Measurements from ENCODE around the gene MDM4. TPM values are rescaled to one million over a fixed set of nuclear protein-coding genes. Genes with fewer than 3 reads are reported as not detected.
A peak's percentile ranks its signal among the peaks of the same experiment; 100 is the strongest.

MDM4 gene
- total RNA-seq, 2 donors from 2014 or later, result 38.0 to 66.9 TPM

GRCh38 chr1:204579681-204580080, 63.5 kb downstream of the MDM4 start:
- intact Hi-C loops (cut with DNase I), result no loop called here
- no peak for DNase-seq (ENCODE audit: low spot score)
- TF ChIP-seq CTCF (IDR thresholded peaks at IDR 0.05), result no peak
- TF ChIP-seq POLR2A (IDR thresholded peaks at IDR 0.05), result no peak
- no peak for TF ChIP-seq POLR2AphosphoS5 (IDR thresholded peaks at IDR 0.05)
- H3K27ac ChIP-seq, result no peak overlapping the region
- WGBS, result 72% methylated on average over 6 of the region's 6 CpGs
- no peaks in the 10 kb centered on the region for H3K4me1 ChIP-seq (replicated peaks)
- no peaks in the 10 kb centered on the region for H3K27me3 ChIP-seq (replicated peaks; ENCODE audit: insufficient read depth)
- H3K36me3 ChIP-seq, result no peaks in the 10 kb centered on the region
- no peaks in the 10 kb centered on the region for H3K9me3 ChIP-seq
- H3K4me3 ChIP-seq, result peak overlapping the region in 1 of 2 donors; percentile 13

GRCh38 chr1:204580862-204581261, 64.7 kb downstream of the MDM4 start:
- TF ChIP-seq POLR2AphosphoS5 (IDR thresholded peaks at IDR 0.05) (no peak), POLR2A (IDR thresholded peaks at IDR 0.05) (no peak), CTCF (IDR thresholded peaks at IDR 0.05) (no peak)
- Histone ChIP-seq H3K4me3 (no peak overlapping the region), H3K27ac (no peak overlapping the region), H3K27me3 (replicated peaks; ENCODE audit: insufficient read depth) (no peaks in the 10 kb centered on the region), H3K36me3 (no peaks in the 10 kb centered on the region), H3K4me1 (replicated peaks) (no peaks in the 10 kb centered on the region), H3K9me3 (no peaks in the 10 kb centered on the region)
- WGBS, result 80% methylated on average over 2 of the region's 2 CpGs
- DNase-seq (ENCODE audit: low spot score), result no peak
- intact Hi-C loops (cut with DNase I), result no loop called here

GRCh38 chr1:204581759-204582158, 65.6 kb downstream of the MDM4 start:
- H3K4me3 ChIP-seq, result no peak overlapping the region
- 92% methylated on average over 3 of the region's 3 CpGs for WGBS
- no peak for TF ChIP-seq POLR2A (IDR thresholded peaks at IDR 0.05)
- H3K9me3 ChIP-seq, result no peaks in the 10 kb centered on the region
- H3K27me3 ChIP-seq (replicated peaks; ENCODE audit: insufficient read depth), result no peaks in the 10 kb centered on the region
- DNase-seq (ENCODE audit: low spot score), result no peak
- H3K27ac ChIP-seq, result no peak overlapping the region
- H3K36me3 ChIP-seq, result no peaks in the 10 kb centered on the region
- intact Hi-C loops (cut with DNase I), result no loop called here
- no peaks in the 10 kb centered on the region for H3K4me1 ChIP-seq (replicated peaks)

- Histone ChIP-seq H3K27ac (no peak overlapping the region), H3K9me3 (no peaks in the 10 kb centered on the region), H3K36me3 (no peaks in the 10 kb centered on the region), H3K27me3 (replicated peaks; ENCODE audit: insufficient read depth) (no peaks in the 10 kb centered on the region), H3K4me1 (replicated peaks) (no peaks in the 10 kb centered on the region), H3K4me3 (no peak overlapping the region)
- no peak for TF ChIP-seq CTCF (IDR thresholded peaks at IDR 0.05)
- no peak for TF ChIP-seq POLR2A (IDR thresholded peaks at IDR 0.05)
- no peak for TF ChIP-seq POLR2AphosphoS5 (IDR thresholded peaks at IDR 0.05)
- intact Hi-C loops (cut with DNase I), result no loop called here
- 71% methylated on average over 4 of the region's 4 CpGs for WGBS
- DNase-seq (ENCODE audit: low spot score), result peak; percentile 20
Measured at GRCh38 chr1:204583909-204584632, 67.9 kb downstream of the MDM4 start.

- no peaks in the 10 kb centered on the region for H3K27me3 ChIP-seq (replicated peaks; ENCODE audit: insufficient read depth)
- no peaks in the 10 kb centered on the region for H3K9me3 ChIP-seq
- no peak for DNase-seq (ENCODE audit: low spot score)
- intact Hi-C loops (cut with DNase I), result no loop called here
- TF ChIP-seq POLR2A (IDR thresholded peaks at IDR 0.05) (no peak), CTCF (IDR thresholded peaks at IDR 0.05) (no peak), POLR2AphosphoS5 (IDR thresholded peaks at IDR 0.05) (no peak)
- H3K4me1 ChIP-seq (replicated peaks), result no peaks in the 10 kb centered on the region
- H3K27ac ChIP-seq, result no peak overlapping the region
- 75% methylated on average over 11 of the region's 11 CpGs for WGBS
- H3K36me3 ChIP-seq, result no peaks in the 10 kb centered on the region
- no peak overlapping the region for H3K4me3 ChIP-seq
Measured at GRCh38 chr1:204584699-204585372, 68.6 kb downstream of the MDM4 start.

All from prostate gland (tissue), 2 donors.